ENCODE results near the gene CATSPERZ. TPM values are rescaled to one million over a fixed set of nuclear protein-coding genes. Genes with fewer than 3 reads are reported as not detected.

CATSPERZ gene
- total and polyA plus RNA-seq, 9 of the 15 experiments (the other 6 are each of a cell fraction or from before 2014, with no cell fraction given), result 0.86 to 8.5 (median 3.5) TPM

GRCh38 chr11:64305691-64306562 lies 5.8 kb downstream of the CATSPERZ start (continued):
- TF ChIP-seq ZBTB40 (IDR thresholded peaks at IDR 0.05) (peak; percentile 60; the same call in 1 of the 2 replicates), ZBTB40 (CRISPR knock-in tag; IDR thresholded peaks at IDR 0.05) (no peak), XRCC5 (IDR thresholded peaks at IDR 0.05; ENCODE audit: low read depth, low read length) (0 out of 2 replicates have a peak, but pooled peaks have one; percentile 9), SMARCC2 (IDR thresholded peaks at IDR 0.05; ENCODE audit: low read depth) (no peak), E2F6 (IDR thresholded peaks at IDR 0.05; ENCODE audit: borderline replicate concordance in 1 of 2, extremely low read depth in 1 of 2, insufficient read depth in 1 of 2, insufficient read length in 1 of 2, low read depth in 1 of 2, low read length in 1 of 2, poor library complexity in 1 of 2, severe bottlenecking in 1 of 2) (peak; percentile 25 to 65)
